HCT116 (cell line): Measurements from ENCODE around the gene ASAP2.

ENCODE experiments used
- EGR1 ChIP-seq: IDR thresholded peaks from 2 replicates; pipeline ENCODE4 v1.6.1; 2012; ENCODE audit warnings: low read depth
- EZH2 ChIP-seq: fragments of 200-600 bp; sonication (generic); IDR thresholded peaks from 2 replicates; pipeline ENCODE4 v1.6.1; 2017; ENCODE audit warnings: antibody characterized with exemption, mixed run types
- POLR2AphosphoS5 ChIP-seq: IDR thresholded peaks from 2 replicates; pipeline ENCODE4 v1.6.1; 2011; ENCODE audit warnings: mild to moderate bottlenecking, low read depth, low read length, moderate library complexity
- SRF ChIP-seq: IDR thresholded peaks from 2 replicates; pipeline ENCODE4 v1.6.1; 2012; ENCODE audit warnings: low read depth
- TF ChIP-seq, protein P1 (sequence below), 3 experiments: fragments of 200-600 bp in 1 of 3; sonication (generic) in 1 of 3; IDR thresholded peaks in 2 of 3; conservative IDR thresholded peaks in 1 of 3; 2 replicates each; pipeline ENCODE4 v1.5.1; 2012 to 2017; ENCODE audit warnings: low read depth in 2 of 3, low read length in 2 of 3, antibody characterized with exemption in 1 of 3, borderline replicate concordance in 1 of 3, control low read depth in 1 of 3, mild to moderate bottlenecking in 1 of 3, mixed read lengths in 1 of 3, mixed run types in 1 of 3, moderate library complexity in 1 of 3; ENCODE audit not compliant: insufficient read depth in 1 of 3
- TF ChIP-seq, protein P2 (sequence below): IDR thresholded peaks from 2 replicates; pipeline ENCODE4 v1.6.1; 2011; ENCODE audit warnings: mild to moderate bottlenecking, low read length, moderate library complexity; ENCODE audit not compliant: insufficient replicate concordance; ENCODE audit errors: extremely low read depth
- TF ChIP-seq, protein P3 (sequence below): IDR thresholded peaks from 2 replicates; pipeline ENCODE4 v1.6.1; 2012; ENCODE audit warnings: low read depth

DNA sequence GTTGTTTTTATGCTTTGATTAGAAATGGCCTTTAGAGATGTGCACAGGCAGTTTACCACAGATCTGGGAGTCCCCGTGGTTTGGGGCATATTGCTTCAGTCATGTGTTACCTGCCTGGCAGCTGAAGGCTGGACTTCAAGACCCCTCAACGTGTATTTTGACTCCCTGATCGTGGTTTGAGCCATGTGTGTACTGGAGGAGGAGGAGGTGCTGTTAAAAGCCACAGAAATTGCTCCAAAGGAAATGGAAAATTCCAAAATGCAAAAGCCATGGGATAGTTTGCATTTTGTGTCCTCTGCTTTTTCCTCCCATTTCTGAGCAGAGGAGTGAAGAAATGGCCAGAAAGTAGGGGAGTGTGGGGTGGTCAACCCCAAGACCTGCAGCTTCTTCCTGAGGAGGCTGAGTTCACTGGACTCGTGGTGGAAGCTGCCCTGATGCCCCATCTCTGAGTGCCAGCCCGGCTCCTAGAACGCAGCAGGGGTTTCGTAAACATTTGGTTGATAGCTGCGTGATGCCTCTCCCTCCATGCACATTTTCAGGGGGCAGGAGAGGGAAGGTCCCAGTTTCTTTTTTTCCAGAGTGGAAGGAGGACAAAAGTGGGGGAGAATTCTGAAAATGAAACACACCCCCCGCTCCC, 171.0 kb downstream of the ASAP2 start:
- TF ChIP-seq, protein P1, sequence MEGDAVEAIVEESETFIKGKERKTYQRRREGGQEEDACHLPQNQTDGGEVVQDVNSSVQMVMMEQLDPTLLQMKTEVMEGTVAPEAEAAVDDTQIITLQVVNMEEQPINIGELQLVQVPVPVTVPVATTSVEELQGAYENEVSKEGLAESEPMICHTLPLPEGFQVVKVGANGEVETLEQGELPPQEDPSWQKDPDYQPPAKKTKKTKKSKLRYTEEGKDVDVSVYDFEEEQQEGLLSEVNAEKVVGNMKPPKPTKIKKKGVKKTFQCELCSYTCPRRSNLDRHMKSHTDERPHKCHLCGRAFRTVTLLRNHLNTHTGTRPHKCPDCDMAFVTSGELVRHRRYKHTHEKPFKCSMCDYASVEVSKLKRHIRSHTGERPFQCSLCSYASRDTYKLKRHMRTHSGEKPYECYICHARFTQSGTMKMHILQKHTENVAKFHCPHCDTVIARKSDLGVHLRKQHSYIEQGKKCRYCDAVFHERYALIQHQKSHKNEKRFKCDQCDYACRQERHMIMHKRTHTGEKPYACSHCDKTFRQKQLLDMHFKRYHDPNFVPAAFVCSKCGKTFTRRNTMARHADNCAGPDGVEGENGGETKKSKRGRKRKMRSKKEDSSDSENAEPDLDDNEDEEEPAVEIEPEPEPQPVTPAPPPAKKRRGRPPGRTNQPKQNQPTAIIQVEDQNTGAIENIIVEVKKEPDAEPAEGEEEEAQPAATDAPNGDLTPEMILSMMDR (IDR thresholded peaks at IDR 0.05 in 2 of 3, conservative IDR thresholded peaks at IDR 0.05 in 1 of 3; ENCODE audit: borderline replicate concordance in 1 of 3, insufficient read depth in 1 of 3, low read depth in 2 of 3, low read length in 2 of 3), result no peak
- TF ChIP-seq, protein P2, sequence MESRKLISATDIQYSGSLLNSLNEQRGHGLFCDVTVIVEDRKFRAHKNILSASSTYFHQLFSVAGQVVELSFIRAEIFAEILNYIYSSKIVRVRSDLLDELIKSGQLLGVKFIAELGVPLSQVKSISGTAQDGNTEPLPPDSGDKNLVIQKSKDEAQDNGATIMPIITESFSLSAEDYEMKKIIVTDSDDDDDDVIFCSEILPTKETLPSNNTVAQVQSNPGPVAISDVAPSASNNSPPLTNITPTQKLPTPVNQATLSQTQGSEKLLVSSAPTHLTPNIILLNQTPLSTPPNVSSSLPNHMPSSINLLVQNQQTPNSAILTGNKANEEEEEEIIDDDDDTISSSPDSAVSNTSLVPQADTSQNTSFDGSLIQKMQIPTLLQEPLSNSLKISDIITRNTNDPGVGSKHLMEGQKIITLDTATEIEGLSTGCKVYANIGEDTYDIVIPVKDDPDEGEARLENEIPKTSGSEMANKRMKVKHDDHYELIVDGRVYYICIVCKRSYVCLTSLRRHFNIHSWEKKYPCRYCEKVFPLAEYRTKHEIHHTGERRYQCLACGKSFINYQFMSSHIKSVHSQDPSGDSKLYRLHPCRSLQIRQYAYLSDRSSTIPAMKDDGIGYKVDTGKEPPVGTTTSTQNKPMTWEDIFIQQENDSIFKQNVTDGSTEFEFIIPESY, result no peak
- TF ChIP-seq EZH2 (no peak), SRF (no peak), POLR2AphosphoS5 (no peak), EGR1 (no peak)
- TF ChIP-seq, protein P3, sequence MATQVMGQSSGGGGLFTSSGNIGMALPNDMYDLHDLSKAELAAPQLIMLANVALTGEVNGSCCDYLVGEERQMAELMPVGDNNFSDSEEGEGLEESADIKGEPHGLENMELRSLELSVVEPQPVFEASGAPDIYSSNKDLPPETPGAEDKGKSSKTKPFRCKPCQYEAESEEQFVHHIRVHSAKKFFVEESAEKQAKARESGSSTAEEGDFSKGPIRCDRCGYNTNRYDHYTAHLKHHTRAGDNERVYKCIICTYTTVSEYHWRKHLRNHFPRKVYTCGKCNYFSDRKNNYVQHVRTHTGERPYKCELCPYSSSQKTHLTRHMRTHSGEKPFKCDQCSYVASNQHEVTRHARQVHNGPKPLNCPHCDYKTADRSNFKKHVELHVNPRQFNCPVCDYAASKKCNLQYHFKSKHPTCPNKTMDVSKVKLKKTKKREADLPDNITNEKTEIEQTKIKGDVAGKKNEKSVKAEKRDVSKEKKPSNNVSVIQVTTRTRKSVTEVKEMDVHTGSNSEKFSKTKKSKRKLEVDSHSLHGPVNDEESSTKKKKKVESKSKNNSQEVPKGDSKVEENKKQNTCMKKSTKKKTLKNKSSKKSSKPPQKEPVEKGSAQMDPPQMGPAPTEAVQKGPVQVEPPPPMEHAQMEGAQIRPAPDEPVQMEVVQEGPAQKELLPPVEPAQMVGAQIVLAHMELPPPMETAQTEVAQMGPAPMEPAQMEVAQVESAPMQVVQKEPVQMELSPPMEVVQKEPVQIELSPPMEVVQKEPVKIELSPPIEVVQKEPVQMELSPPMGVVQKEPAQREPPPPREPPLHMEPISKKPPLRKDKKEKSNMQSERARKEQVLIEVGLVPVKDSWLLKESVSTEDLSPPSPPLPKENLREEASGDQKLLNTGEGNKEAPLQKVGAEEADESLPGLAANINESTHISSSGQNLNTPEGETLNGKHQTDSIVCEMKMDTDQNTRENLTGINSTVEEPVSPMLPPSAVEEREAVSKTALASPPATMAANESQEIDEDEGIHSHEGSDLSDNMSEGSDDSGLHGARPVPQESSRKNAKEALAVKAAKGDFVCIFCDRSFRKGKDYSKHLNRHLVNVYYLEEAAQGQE, result no peak
